Measurements from ENCODE around the gene PDCD5.

DNA sequence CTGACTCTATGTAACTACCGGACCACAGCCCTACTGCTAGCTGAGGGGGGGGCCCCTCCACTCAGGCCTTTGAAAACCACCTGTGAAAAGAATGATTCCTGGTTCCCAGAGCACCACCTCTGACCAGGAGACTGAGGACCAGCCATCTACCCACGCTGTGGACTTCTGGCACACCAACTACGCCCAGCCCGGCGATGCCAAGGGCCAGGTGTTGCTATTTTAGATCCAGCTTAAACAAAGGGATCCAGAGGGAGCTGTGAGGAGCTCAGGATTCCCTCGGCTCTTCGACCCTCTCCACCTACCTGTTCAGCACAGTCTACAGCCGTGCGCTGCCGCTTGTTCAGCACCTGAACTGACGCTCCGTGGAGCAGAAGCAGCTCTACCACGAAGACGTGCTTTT is 23.0 kb downstream of the PDCD5 start:
- TF ChIP-seq RAD21 (IDR thresholded peaks at IDR 0.05; ENCODE audit: low read depth) (no peak), YY1 (IDR thresholded peaks at IDR 0.05; ENCODE audit: low read depth) (no peak), USF1 (IDR thresholded peaks at IDR 0.05) (no peak), EP300 (IDR thresholded peaks at IDR 0.05; ENCODE audit: borderline replicate concordance) (no peak), NFIC (IDR thresholded peaks at IDR 0.05) (no peak), ZBTB7A (IDR thresholded peaks at IDR 0.05; ENCODE audit: low read depth) (no peak), REST (IDR thresholded peaks at IDR 0.05; ENCODE audit: low read depth) (no peak), FOXM1 (IDR thresholded peaks at IDR 0.05; ENCODE audit: borderline replicate concordance, low read depth) (no peak), TAF1 (IDR thresholded peaks at IDR 0.05; ENCODE audit: low read depth) (no peak), CEBPB (IDR thresholded peaks at IDR 0.05) (no peak), CREB1 (IDR thresholded peaks at IDR 0.05; ENCODE audit: low read depth) (no peak), TEAD4 (IDR thresholded peaks at IDR 0.05) (no peak), TCF12 (IDR thresholded peaks at IDR 0.05; ENCODE audit: low read depth) (no peak)
- TF ChIP-seq, protein P1, sequence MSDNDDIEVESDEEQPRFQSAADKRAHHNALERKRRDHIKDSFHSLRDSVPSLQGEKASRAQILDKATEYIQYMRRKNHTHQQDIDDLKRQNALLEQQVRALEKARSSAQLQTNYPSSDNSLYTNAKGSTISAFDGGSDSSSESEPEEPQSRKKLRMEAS (IDR thresholded peaks at IDR 0.05) = no peak
